Measurements from ENCODE around the gene RACGAP1.

Gene RACGAP1

DNA sequence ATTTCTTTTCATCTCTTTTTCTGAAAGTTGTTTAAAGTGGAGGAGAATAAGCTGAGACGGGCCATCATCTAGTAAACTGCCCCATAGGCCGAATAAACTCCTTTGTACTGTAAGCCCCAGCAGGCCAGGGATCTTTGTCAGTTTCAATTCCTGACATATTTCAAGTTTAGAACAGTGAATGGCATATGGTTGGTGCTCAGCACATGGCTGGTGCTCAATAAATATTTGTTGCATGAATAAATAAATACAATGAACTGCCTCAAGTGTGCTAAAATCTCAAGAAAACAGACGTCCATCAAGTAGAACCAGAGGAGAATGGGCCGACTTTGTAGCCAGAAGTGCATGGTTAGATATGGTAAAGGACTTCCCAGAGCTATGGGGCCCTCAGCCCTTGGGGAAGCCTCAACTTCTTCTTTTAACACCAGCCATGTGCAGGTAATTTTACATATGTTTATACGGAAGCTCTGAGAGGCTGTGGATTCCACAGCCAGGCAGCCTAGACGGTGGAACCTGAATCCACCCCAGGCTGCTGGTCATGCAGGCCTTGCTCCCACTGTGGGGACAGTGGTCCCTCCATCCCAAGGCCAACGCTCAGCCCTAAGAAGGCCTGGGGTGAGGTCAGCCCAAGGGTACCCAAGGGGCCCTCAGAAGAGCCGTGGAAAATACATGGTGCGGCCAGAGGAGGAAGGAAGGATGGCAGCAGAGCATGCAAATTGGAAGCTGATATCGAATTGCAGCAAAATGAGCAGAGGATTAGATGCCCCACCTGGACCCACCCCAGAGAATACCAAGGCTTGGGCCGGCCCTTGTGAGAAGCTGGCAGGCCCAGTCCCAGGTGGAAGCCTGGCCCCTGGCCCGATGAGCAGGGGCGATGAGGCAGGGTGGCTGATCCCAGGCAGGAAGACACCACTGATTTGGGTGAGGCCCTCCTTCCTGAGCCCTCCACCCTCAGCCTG is 83.5 kb downstream of the RACGAP1 start:
- no peak for DNase-seq (ENCODE audit: low read depth in 2 of 2)

- no peak for DNase-seq (ENCODE audit: low read depth in 2 of 2)
Measured at GRCh38 chr12:49939707-49940106, 85.6 kb downstream of the RACGAP1 start.

GRCh38 chr12:49939307-49939706 is 86.0 kb downstream of the RACGAP1 start:
- DNase-seq (ENCODE audit: low read depth in 2 of 2): no peak

Measured in stimulated activated CD4-positive, alpha-beta T cell treated with anti-CD3 and anti-CD28 coated beads, Interleukin-1b, Interleukin-23, amount 100 ng/mL, for 4 hours (primary cell).